Measurements from ENCODE around the gene UST.

GRCh38 chr6:148795563-148795962 is 48.7 kb downstream of the UST start:
- TF ChIP-seq CTCF (IDR thresholded peaks at IDR 0.05) (no peak), POLR2A (IDR thresholded peaks at IDR 0.05) (no peak)
